Brain microvascular endothelial cell (primary cell): ENCODE measurements around the gene LDLRAD3.

Experiments used
- DNase-seq: peaks from one replicate; pipeline ENCODE4 v3.0.0-alpha.2; 2020
- H3K27ac ChIP-seq: fragments of 250-450 bp; sonication (Bioruptor Pico); 2 replicates; pipeline ENCODE4 v1.5.1; 2020; ENCODE audit warnings: mild to moderate bottlenecking, moderate library complexity
- H3K27me3 ChIP-seq: fragments of 250-450 bp; sonication (Bioruptor Pico); replicated peaks from 2 replicates; pipeline ENCODE4 v1.5.1; 2020; ENCODE audit warnings: mild to moderate bottlenecking
- H3K36me3 ChIP-seq: fragments of 250-450 bp; sonication (Bioruptor Pico); replicated peaks from 2 replicates; pipeline ENCODE4 v1.5.1; 2020; ENCODE audit warnings: mild to moderate bottlenecking
- H3K4me3 ChIP-seq: 2 replicates; pipeline ENCODE4 v1.5.1; 2011; ENCODE audit warnings: low read depth, mild to moderate bottlenecking, control low read depth, low read length, moderate library complexity
- CTCF ChIP-seq: IDR thresholded peaks from 2 replicates; pipeline ENCODE4 v1.5.1; 2011; ENCODE audit warnings: low read depth, mild to moderate bottlenecking, moderate library complexity, low read length, control low read depth, inconsistent platforms; ENCODE audit errors: missing control alignments
- in situ Hi-C: cut with HindIII; loops from 2 replicates; pipeline ENCODE4 v1.10.0; 2017; ENCODE audit warnings: low sequenced_read_pairs, low pct_ligation_motif_present

Gene LDLRAD3

GRCh38 chr11:36002796-36003195, 58.9 kb downstream of the LDLRAD3 start:
- no peaks in the 10 kb centered on the region for H3K27me3 ChIP-seq
- no peak overlapping the region for H3K4me3 ChIP-seq
- in situ Hi-C loops = no loop called here
- no peaks in the 10 kb centered on the region for H3K36me3 ChIP-seq
- TF ChIP-seq CTCF = no peak
- DNase-seq = no peak
- no peak overlapping the region for H3K27ac ChIP-seq

- no peak for DNase-seq
- TF ChIP-seq CTCF = no peak
- Histone ChIP-seq H3K36me3 (no peaks in the 10 kb centered on the region), H3K4me3 (no peak overlapping the region), H3K27me3 (no peaks in the 10 kb centered on the region), H3K27ac (no peak overlapping the region)
- in situ Hi-C loops = no loop called here
These were observed 62.7 kb downstream of the LDLRAD3 start for GRCh38 chr11:36006556-36006955.

DNA sequence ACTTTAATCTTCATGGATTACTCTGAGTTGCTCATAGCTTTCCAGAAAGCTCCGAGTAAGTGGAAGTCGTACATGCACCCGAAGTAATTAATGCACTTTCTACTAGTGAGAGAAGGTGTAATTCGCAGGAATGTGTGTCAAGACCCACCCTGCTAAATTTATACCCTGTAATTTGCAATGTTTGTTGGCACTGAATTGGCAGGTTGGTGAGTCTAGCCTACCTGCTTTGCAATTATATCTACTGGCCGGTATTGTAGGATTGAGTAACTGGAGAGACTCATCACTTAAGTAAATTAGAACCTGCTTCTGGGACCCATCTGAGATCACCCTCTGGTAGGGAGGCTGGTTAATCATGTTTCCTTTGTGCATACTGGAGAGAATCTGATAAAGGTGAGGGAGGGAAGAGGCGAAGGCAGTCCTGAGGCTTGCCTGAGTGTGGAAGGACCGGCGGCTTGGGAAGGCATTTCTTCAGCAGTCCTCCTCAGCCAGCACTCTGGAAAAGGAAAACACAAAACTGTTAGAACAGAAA, 63.3 kb downstream of the LDLRAD3 start:
- no peak overlapping the region for H3K4me3 ChIP-seq
- DNase-seq = no peak
- no peak overlapping the region for H3K27ac ChIP-seq
- in situ Hi-C loops = no loop called here
- H3K36me3 ChIP-seq = no peaks in the 10 kb centered on the region
- TF ChIP-seq CTCF = no peak
- no peaks in the 10 kb centered on the region for H3K27me3 ChIP-seq

- no peaks in the 10 kb centered on the region for H3K36me3 ChIP-seq
- in situ Hi-C loops = no loop called here
- peak overlapping the region; percentile 14 for H3K27ac ChIP-seq
- H3K27me3 ChIP-seq = no peaks in the 10 kb centered on the region
- DNase-seq = no peak
- TF ChIP-seq CTCF = no peak
- H3K4me3 ChIP-seq = no peak overlapping the region
These were observed 64.7 kb downstream of the LDLRAD3 start for GRCh38 chr11:36008584-36008983.

- H3K27ac ChIP-seq = peak overlapping the region; percentile 14
- H3K36me3 ChIP-seq = no peaks in the 10 kb centered on the region
- H3K27me3 ChIP-seq = no peaks in the 10 kb centered on the region
- no peak overlapping the region for H3K4me3 ChIP-seq
- no peak for TF ChIP-seq CTCF
- DNase-seq = no peak
- in situ Hi-C loops = no loop called here
These were observed 65.6 kb downstream of the LDLRAD3 start for GRCh38 chr11:36009473-36009872.

DNA sequence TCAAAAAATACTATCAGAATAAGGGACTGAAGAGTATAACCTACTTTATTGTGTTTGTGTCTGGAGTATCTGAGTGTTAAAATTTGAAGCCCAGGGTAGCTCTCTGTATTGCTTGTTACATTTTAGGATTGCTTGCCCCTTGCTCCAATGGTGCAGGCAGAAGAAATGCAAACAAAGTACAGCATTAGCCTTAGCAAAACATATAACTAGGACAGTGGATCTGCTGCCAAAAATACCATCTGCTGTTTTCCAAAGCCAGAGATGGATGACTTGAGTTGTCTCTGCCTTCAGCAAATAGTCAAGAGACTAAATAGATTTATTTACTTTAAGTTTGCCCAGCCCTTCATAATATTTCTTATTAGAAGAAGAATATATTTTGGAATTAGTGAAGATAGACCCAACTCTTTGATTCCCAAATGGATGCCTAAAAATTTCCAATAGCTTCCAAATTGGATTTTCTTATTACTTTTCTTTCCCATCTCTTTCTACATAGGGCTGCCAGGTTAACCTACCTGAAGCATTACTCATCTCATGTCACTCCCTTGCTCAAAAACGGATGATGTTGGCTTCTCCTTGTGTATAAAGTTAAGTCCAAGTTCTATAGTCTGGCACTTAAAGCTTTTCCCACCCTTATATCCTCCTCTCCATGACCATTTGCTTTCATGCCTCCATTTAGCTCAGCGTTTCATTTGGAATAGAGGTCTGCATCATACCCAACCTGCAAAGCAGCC, 66.3 kb downstream of the LDLRAD3 start:
- no peak for DNase-seq
- Histone ChIP-seq H3K36me3 (no peaks in the 10 kb centered on the region), H3K27ac (peak overlapping the region; percentile 14), H3K4me3 (no peak overlapping the region), H3K27me3 (no peaks in the 10 kb centered on the region)
- no peak for TF ChIP-seq CTCF
- in situ Hi-C loops = no loop called here
